Measurements from ENCODE around the gene SYNJ2BP.
"Not testable (repeated sequence)": the region's sequence is repeated elsewhere in the genome, so short reads cannot be mapped to it uniquely, and the experiment has no call there.

Gene SYNJ2BP

DNA sequence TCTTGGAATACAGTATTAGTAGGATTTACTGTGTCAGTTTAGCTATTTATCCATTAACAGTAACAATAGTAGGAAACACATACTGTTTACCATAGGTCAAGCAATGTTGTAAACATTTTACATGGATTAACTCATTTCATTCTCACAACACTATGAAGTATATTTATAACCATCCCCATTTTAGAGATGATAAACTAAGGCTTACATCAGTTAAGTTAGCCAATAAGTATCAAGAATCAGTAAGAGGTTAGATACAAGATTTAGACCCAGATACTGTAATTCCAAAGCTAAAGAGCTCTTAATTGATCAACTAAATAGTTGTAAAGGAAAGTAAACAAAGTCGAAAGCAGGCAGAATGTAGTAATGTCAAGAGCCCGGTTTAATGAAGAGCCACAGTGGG lies 1.1 kb downstream of the SYNJ2BP start:
- TF ChIP-seq, protein P1, sequence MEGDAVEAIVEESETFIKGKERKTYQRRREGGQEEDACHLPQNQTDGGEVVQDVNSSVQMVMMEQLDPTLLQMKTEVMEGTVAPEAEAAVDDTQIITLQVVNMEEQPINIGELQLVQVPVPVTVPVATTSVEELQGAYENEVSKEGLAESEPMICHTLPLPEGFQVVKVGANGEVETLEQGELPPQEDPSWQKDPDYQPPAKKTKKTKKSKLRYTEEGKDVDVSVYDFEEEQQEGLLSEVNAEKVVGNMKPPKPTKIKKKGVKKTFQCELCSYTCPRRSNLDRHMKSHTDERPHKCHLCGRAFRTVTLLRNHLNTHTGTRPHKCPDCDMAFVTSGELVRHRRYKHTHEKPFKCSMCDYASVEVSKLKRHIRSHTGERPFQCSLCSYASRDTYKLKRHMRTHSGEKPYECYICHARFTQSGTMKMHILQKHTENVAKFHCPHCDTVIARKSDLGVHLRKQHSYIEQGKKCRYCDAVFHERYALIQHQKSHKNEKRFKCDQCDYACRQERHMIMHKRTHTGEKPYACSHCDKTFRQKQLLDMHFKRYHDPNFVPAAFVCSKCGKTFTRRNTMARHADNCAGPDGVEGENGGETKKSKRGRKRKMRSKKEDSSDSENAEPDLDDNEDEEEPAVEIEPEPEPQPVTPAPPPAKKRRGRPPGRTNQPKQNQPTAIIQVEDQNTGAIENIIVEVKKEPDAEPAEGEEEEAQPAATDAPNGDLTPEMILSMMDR (IDR thresholded peaks at IDR 0.05) = no peak

GRCh38 chr14:70407621-70408020 lies 9.3 kb downstream of the SYNJ2BP start:
- H3K4me1 Mint-ChIP-seq = peaks cover 7% of the 10 kb centered on the region
- no peaks in the 10 kb centered on the region for H3K27me3 Mint-ChIP-seq (ENCODE audit: low read depth, poor library complexity)
- H3K9me3 Mint-ChIP-seq = peaks cover 11% of the 10 kb centered on the region
- TF ChIP-seq, protein P1 (IDR thresholded peaks at IDR 0.05) = no peak
- DNase-seq = no peak
- peaks cover 60% of the 10 kb centered on the region for H3K36me3 Mint-ChIP-seq (ENCODE audit: low read depth)
- H3K27ac Mint-ChIP-seq = no peak overlapping the region
- H3K4me3 Mint-ChIP-seq = no peak overlapping the region

More for the DNA sequence above, 1.1 kb downstream of the SYNJ2BP start:
- peak overlapping the region; percentile 99 for H3K4me3 Mint-ChIP-seq
- no peaks in the 10 kb centered on the region for H3K27me3 Mint-ChIP-seq (ENCODE audit: low read depth, poor library complexity)
- peaks cover 24% of the 10 kb centered on the region for H3K4me1 Mint-ChIP-seq
- H3K27ac Mint-ChIP-seq = no peak overlapping the region
- no peaks in the 10 kb centered on the region for H3K9me3 Mint-ChIP-seq
- H3K36me3 Mint-ChIP-seq (ENCODE audit: low read depth) = peaks cover 9% of the 10 kb centered on the region
- DNase-seq = no peak

DNA sequence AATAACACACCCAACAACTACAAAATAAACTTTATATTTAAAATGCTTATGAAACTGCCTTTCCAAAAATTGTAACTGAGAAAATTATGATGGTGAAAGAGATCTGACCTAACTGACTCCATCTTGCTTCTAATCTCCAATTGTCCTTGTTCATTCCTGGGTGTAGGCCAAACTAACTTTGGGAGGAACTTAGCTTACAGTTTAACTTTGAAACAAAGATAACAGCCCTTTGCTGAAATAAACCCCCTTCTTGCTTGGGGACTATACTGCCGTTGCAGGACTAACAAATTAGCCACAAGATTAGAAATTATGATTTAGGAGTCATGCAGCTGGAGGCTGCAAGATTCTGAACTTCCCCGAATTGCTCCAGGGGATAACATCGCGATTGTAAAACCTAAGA lies 10.7 kb downstream of the SYNJ2BP start:
- H3K27me3 Mint-ChIP-seq (ENCODE audit: low read depth, poor library complexity); H3K4me3 Mint-ChIP-seq; H3K4me1 Mint-ChIP-seq; DNase-seq; H3K27ac Mint-ChIP-seq: not testable (repeated sequence)
- peaks cover 57% of the 10 kb centered on the region for H3K36me3 Mint-ChIP-seq (ENCODE audit: low read depth)
- peaks cover 11% of the 10 kb centered on the region for H3K9me3 Mint-ChIP-seq

GRCh38 chr14:70403335-70403734 lies 13.6 kb downstream of the SYNJ2BP start:
- TF ChIP-seq, protein P1 (IDR thresholded peaks at IDR 0.05) = peak; percentile 37
- DNase-seq, H3K27ac Mint-ChIP-seq: not testable (repeated sequence)

GRCh38 chr14:70401643-70402042 lies 15.2 kb downstream of the SYNJ2BP start:
- peaks cover 4% of the 10 kb centered on the region for H3K9me3 Mint-ChIP-seq
- no peak for DNase-seq
- H3K36me3 Mint-ChIP-seq (ENCODE audit: low read depth) = peaks cover 49% of the 10 kb centered on the region
- TF ChIP-seq, protein P1 (IDR thresholded peaks at IDR 0.05) = no peak
- H3K4me1 Mint-ChIP-seq = no peaks in the 10 kb centered on the region
- no peak overlapping the region for H3K27ac Mint-ChIP-seq
- no peaks in the 10 kb centered on the region for H3K27me3 Mint-ChIP-seq (ENCODE audit: low read depth, poor library complexity)
- H3K4me3 Mint-ChIP-seq = no peak overlapping the region

More at GRCh38 chr14:70403335-70403734, 13.6 kb downstream of the SYNJ2BP start:
- Mint-ChIP-seq H3K36me3 (ENCODE audit: low read depth) (peaks cover 51% of the 10 kb centered on the region), H3K9me3 (peaks cover 11% of the 10 kb centered on the region)
- not testable (repeated sequence) for H3K4me1 Mint-ChIP-seq; H3K27me3 Mint-ChIP-seq (ENCODE audit: low read depth, poor library complexity); H3K4me3 Mint-ChIP-seq

- no peaks in the 10 kb centered on the region for H3K9me3 Mint-ChIP-seq
- DNase-seq = no peak
- H3K27ac Mint-ChIP-seq = no peak overlapping the region
- peaks cover 31% of the 10 kb centered on the region for H3K36me3 Mint-ChIP-seq (ENCODE audit: low read depth)
- no peak overlapping the region for H3K4me3 Mint-ChIP-seq
- TF ChIP-seq, protein P1 (IDR thresholded peaks at IDR 0.05) = no peak
- H3K27me3 Mint-ChIP-seq (ENCODE audit: low read depth, poor library complexity) = no peaks in the 10 kb centered on the region
- H3K4me1 Mint-ChIP-seq = no peaks in the 10 kb centered on the region
These were observed 18.0 kb downstream of the SYNJ2BP start for GRCh38 chr14:70398706-70399431.

All from nephron progenitor cell (in vitro differentiated cells).